ENCODE results near the gene NBDY. TPM values are rescaled to one million over a fixed set of nuclear protein-coding genes. Genes with fewer than 3 reads are reported as not detected.

The NBDY gene
- total and polyA plus RNA-seq, 4 donors, result 0.84 to 10.4 (median 5.2) TPM

DNA sequence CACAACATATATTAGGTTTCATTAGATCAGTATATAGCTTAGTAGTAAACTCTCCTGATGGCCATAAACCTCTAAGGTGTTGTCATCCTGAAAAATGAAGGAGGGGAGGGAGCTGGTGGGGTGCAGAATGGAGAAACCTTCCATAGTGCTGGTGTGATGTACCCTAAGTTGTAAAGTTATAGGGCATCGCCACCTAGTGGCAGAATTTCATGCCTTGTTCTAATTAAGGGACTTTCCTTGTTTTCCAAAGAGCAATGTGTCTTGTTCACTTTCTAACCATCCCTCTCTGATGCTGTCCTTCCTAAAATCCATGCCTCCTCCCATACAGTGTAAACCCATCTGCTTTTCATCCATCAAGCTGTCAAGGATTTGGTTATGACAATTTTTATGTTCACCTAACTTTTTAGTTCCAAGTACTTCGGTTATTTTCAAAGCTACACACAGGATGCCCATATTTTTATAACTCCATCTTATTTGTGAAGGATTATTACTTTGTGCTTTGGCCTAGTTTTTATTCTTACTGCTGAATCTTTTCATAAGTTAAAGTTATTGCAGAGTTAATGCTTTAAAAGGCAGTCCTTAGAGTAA lies 4.5 kb downstream of the NBDY start:
- Histone ChIP-seq H3K27me3 (ENCODE audit: control insufficient read depth in 4 of 4, insufficient read depth in 4 of 4, low read length in 3 of 4) (no peaks in the 10 kb centered on the region), H3K9ac (ENCODE audit: low read depth in 1 of 2, low read length in 2 of 2) (no peak overlapping the region), H3K9me3 (ENCODE audit: control insufficient read depth in 4 of 4, low read length in 3 of 4) (no peaks in the 10 kb centered on the region), H3K4me3 (ENCODE audit: low read depth in 1 of 3, low read length in 3 of 3) (no peak overlapping the region), H3K36me3 (ENCODE audit: control insufficient read depth in 4 of 4, insufficient read depth in 3 of 4, low read depth in 1 of 4, low read length in 3 of 4) (no peaks in the 10 kb centered on the region), H3K4me1 (ENCODE audit: control insufficient read depth in 4 of 4, insufficient read depth in 4 of 4, low read length in 3 of 4) (peaks cover 0 to 7% (median 2%) of the 10 kb centered on the region in 4 donors), H3K27ac (ENCODE audit: low read depth in 1 of 2, low read length in 2 of 2) (no peak overlapping the region)
- DNase-seq (ENCODE audit: low spot score), result peak; percentile 35
- peak; percentile 71 to 83 for TF ChIP-seq RAD21 (IDR thresholded peaks at IDR 0.05)
- TF ChIP-seq, protein P1, sequence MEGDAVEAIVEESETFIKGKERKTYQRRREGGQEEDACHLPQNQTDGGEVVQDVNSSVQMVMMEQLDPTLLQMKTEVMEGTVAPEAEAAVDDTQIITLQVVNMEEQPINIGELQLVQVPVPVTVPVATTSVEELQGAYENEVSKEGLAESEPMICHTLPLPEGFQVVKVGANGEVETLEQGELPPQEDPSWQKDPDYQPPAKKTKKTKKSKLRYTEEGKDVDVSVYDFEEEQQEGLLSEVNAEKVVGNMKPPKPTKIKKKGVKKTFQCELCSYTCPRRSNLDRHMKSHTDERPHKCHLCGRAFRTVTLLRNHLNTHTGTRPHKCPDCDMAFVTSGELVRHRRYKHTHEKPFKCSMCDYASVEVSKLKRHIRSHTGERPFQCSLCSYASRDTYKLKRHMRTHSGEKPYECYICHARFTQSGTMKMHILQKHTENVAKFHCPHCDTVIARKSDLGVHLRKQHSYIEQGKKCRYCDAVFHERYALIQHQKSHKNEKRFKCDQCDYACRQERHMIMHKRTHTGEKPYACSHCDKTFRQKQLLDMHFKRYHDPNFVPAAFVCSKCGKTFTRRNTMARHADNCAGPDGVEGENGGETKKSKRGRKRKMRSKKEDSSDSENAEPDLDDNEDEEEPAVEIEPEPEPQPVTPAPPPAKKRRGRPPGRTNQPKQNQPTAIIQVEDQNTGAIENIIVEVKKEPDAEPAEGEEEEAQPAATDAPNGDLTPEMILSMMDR (IDR thresholded peaks at IDR 0.05; ENCODE audit: low read depth, low read length, missing input control), result peak; percentile 54
- TF ChIP-seq, protein P2, sequence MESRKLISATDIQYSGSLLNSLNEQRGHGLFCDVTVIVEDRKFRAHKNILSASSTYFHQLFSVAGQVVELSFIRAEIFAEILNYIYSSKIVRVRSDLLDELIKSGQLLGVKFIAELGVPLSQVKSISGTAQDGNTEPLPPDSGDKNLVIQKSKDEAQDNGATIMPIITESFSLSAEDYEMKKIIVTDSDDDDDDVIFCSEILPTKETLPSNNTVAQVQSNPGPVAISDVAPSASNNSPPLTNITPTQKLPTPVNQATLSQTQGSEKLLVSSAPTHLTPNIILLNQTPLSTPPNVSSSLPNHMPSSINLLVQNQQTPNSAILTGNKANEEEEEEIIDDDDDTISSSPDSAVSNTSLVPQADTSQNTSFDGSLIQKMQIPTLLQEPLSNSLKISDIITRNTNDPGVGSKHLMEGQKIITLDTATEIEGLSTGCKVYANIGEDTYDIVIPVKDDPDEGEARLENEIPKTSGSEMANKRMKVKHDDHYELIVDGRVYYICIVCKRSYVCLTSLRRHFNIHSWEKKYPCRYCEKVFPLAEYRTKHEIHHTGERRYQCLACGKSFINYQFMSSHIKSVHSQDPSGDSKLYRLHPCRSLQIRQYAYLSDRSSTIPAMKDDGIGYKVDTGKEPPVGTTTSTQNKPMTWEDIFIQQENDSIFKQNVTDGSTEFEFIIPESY (IDR thresholded peaks at IDR 0.05), result no peak
- WGBS, result 51% methylated on average over 2 of the region's 2 CpGs

DNA sequence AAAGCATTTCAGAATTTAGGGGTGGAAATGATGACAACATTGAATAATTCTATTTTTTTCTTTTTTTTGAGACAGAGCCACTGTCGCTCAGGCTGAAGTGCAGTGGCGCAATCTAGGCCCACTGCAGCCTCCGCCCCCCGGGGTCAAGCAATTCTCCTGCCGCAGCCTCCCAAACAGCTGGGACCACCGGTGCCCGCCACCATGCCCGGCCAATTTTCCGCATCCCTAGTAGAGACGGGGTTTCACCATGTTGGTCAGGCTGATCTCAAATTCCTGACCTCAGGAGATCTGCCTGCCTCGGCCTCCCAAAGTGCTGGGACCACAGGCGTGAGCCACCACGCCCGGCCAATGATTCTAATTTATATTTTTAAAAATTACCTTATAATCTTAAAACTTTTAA lies 7.2 kb downstream of the NBDY start:
- Histone ChIP-seq H3K9me3 (ENCODE audit: control insufficient read depth in 4 of 4, low read length in 3 of 4) (no peaks in the 10 kb centered on the region), H3K4me1 (ENCODE audit: control insufficient read depth in 4 of 4, insufficient read depth in 4 of 4, low read length in 3 of 4) (peaks cover 0 to 3% (median 0%) of the 10 kb centered on the region in 4 donors), H3K4me3 (ENCODE audit: low read depth in 1 of 3, low read length in 3 of 3) (no peak overlapping the region), H3K27me3 (ENCODE audit: control insufficient read depth in 4 of 4, insufficient read depth in 4 of 4, low read length in 3 of 4) (no peaks in the 10 kb centered on the region), H3K9ac (ENCODE audit: low read depth in 1 of 2, low read length in 2 of 2) (no peak overlapping the region), H3K27ac (ENCODE audit: low read depth in 1 of 2, low read length in 2 of 2) (no peak overlapping the region), H3K36me3 (ENCODE audit: control insufficient read depth in 4 of 4, insufficient read depth in 3 of 4, low read depth in 1 of 4, low read length in 3 of 4) (no peaks in the 10 kb centered on the region)
- WGBS, result 96% methylated on average over 14 of the region's 14 CpGs
- TF ChIP-seq, protein P2 (IDR thresholded peaks at IDR 0.05), result no peak
- TF ChIP-seq YY1 (IDR thresholded peaks at IDR 0.05), result no peak
- TF ChIP-seq EGR1 (IDR thresholded peaks at IDR 0.05; ENCODE audit: low read depth in 2 of 2), result no peak
- TF ChIP-seq, protein P3, sequence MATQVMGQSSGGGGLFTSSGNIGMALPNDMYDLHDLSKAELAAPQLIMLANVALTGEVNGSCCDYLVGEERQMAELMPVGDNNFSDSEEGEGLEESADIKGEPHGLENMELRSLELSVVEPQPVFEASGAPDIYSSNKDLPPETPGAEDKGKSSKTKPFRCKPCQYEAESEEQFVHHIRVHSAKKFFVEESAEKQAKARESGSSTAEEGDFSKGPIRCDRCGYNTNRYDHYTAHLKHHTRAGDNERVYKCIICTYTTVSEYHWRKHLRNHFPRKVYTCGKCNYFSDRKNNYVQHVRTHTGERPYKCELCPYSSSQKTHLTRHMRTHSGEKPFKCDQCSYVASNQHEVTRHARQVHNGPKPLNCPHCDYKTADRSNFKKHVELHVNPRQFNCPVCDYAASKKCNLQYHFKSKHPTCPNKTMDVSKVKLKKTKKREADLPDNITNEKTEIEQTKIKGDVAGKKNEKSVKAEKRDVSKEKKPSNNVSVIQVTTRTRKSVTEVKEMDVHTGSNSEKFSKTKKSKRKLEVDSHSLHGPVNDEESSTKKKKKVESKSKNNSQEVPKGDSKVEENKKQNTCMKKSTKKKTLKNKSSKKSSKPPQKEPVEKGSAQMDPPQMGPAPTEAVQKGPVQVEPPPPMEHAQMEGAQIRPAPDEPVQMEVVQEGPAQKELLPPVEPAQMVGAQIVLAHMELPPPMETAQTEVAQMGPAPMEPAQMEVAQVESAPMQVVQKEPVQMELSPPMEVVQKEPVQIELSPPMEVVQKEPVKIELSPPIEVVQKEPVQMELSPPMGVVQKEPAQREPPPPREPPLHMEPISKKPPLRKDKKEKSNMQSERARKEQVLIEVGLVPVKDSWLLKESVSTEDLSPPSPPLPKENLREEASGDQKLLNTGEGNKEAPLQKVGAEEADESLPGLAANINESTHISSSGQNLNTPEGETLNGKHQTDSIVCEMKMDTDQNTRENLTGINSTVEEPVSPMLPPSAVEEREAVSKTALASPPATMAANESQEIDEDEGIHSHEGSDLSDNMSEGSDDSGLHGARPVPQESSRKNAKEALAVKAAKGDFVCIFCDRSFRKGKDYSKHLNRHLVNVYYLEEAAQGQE (IDR thresholded peaks at IDR 0.05), result no peak
- no peak for TF ChIP-seq HNF4G (IDR thresholded peaks at IDR 0.05)
- TF ChIP-seq TAF1 (conservative IDR thresholded peaks at IDR 0.05), result no peak
- TF ChIP-seq FOXA1 (IDR thresholded peaks at IDR 0.05), result no peak
- TF ChIP-seq JUND (IDR thresholded peaks at IDR 0.05), result no peak
- TF ChIP-seq SP1 (IDR thresholded peaks at IDR 0.05), result no peak
- no peak for TF ChIP-seq FOXA2 (IDR thresholded peaks at IDR 0.05)
- TF ChIP-seq RAD21 (IDR thresholded peaks at IDR 0.05), result no peak
- TF ChIP-seq GABPA (IDR thresholded peaks at IDR 0.05 in 1 of 2, conservative IDR thresholded peaks at IDR 0.05 in 1 of 2), result no peak
- TF ChIP-seq, protein P4, sequence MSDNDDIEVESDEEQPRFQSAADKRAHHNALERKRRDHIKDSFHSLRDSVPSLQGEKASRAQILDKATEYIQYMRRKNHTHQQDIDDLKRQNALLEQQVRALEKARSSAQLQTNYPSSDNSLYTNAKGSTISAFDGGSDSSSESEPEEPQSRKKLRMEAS (IDR thresholded peaks at IDR 0.05), result no peak
- no peak for TF ChIP-seq NR2F2 (IDR thresholded peaks at IDR 0.05)
- TF ChIP-seq HNF4A (conservative IDR thresholded peaks at IDR 0.05), result no peak
- no peak for TF ChIP-seq RXRA (IDR thresholded peaks at IDR 0.05)
- TF ChIP-seq, protein P1 (IDR thresholded peaks at IDR 0.05; ENCODE audit: low read depth, low read length, missing input control), result no peak
- TF ChIP-seq, protein P5, sequence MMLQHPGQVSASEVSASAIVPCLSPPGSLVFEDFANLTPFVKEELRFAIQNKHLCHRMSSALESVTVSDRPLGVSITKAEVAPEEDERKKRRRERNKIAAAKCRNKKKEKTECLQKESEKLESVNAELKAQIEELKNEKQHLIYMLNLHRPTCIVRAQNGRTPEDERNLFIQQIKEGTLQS (IDR thresholded peaks at IDR 0.05), result no peak
- no peak for DNase-seq (ENCODE audit: low spot score)
